Measurements from ENCODE around the gene SRGAP3. TPM values are rescaled to one million over a fixed set of nuclear protein-coding genes. Genes with fewer than 3 reads are reported as not detected.

SRGAP3 gene
- total RNA-seq, 1 experiment from 2014 or later, result 3.0 TPM

GRCh38 chr3:9146367-9147071 lies 102.9 kb downstream of the SRGAP3 start:
- no peak for DNase-seq (ENCODE audit: low read depth, low spot score)
- in situ Hi-C loops (cut with HindIII; ENCODE audit: low pct_unique_long_range_greater_than_20kb, low sequenced_read_pairs), result no loop called here

- no peak for DNase-seq (ENCODE audit: low read depth, low spot score)
- in situ Hi-C loops (cut with HindIII; ENCODE audit: low pct_unique_long_range_greater_than_20kb, low sequenced_read_pairs), result no loop called here
These were observed 106.3 kb downstream of the SRGAP3 start for GRCh38 chr3:9143184-9143583.

- in situ Hi-C loops (cut with HindIII; ENCODE audit: low pct_unique_long_range_greater_than_20kb, low sequenced_read_pairs), result no loop called here
- no peak for DNase-seq (ENCODE audit: low read depth, low spot score)
These were observed 107.1 kb downstream of the SRGAP3 start for GRCh38 chr3:9142362-9142761.

- in situ Hi-C loops (cut with HindIII; ENCODE audit: low pct_unique_long_range_greater_than_20kb, low sequenced_read_pairs), result no loop called here
- no peak for DNase-seq (ENCODE audit: low read depth, low spot score)
These were observed 107.5 kb downstream of the SRGAP3 start for GRCh38 chr3:9141928-9142289.

GRCh38 chr3:9139366-9139765 lies 110.1 kb downstream of the SRGAP3 start:
- in situ Hi-C loops (cut with HindIII; ENCODE audit: low pct_unique_long_range_greater_than_20kb, low sequenced_read_pairs), result no loop called here
- DNase-seq (ENCODE audit: low read depth, low spot score), result no peak

- in situ Hi-C loops (cut with HindIII; ENCODE audit: low pct_unique_long_range_greater_than_20kb, low sequenced_read_pairs), result no loop called here
- DNase-seq (ENCODE audit: low read depth, low spot score), result no peak
These were observed 111.8 kb downstream of the SRGAP3 start for GRCh38 chr3:9137676-9138075.

GRCh38 chr3:9136746-9137465 lies 112.5 kb downstream of the SRGAP3 start:
- DNase-seq (ENCODE audit: low read depth, low spot score), result no peak
- in situ Hi-C loops (cut with HindIII; ENCODE audit: low pct_unique_long_range_greater_than_20kb, low sequenced_read_pairs), result no loop called here

GRCh38 chr3:9135930-9136525 lies 113.4 kb downstream of the SRGAP3 start:
- in situ Hi-C loops (cut with HindIII; ENCODE audit: low pct_unique_long_range_greater_than_20kb, low sequenced_read_pairs), result no loop called here

GRCh38 chr3:9135526-9135925 lies 113.9 kb downstream of the SRGAP3 start:
- no peak for DNase-seq (ENCODE audit: low read depth, low spot score)
- in situ Hi-C loops (cut with HindIII; ENCODE audit: low pct_unique_long_range_greater_than_20kb, low sequenced_read_pairs), result no loop called here

More at GRCh38 chr3:9135930-9136525, 113.4 kb downstream of the SRGAP3 start:
- DNase-seq (ENCODE audit: low read depth, low spot score), result no peak

- no peak for DNase-seq (ENCODE audit: low read depth, low spot score)
- in situ Hi-C loops (cut with HindIII; ENCODE audit: low pct_unique_long_range_greater_than_20kb, low sequenced_read_pairs), result no loop called here
These were observed 115.8 kb downstream of the SRGAP3 start for GRCh38 chr3:9133656-9134055.

- in situ Hi-C loops (cut with HindIII; ENCODE audit: low pct_unique_long_range_greater_than_20kb, low sequenced_read_pairs), result no loop called here
- DNase-seq (ENCODE audit: low read depth, low spot score), result no peak
These were observed 118.8 kb downstream of the SRGAP3 start for GRCh38 chr3:9130345-9131305.

- DNase-seq (ENCODE audit: low read depth, low spot score), result no peak
- in situ Hi-C loops (cut with HindIII; ENCODE audit: low pct_unique_long_range_greater_than_20kb, low sequenced_read_pairs), result no loop called here
These were observed 120.1 kb downstream of the SRGAP3 start for GRCh38 chr3:9129365-9129764.

GRCh38 chr3:9125278-9125951 lies 124.0 kb downstream of the SRGAP3 start:
- in situ Hi-C loops (cut with HindIII; ENCODE audit: low pct_unique_long_range_greater_than_20kb, low sequenced_read_pairs), result no loop called here
- DNase-seq (ENCODE audit: low read depth, low spot score), result no peak

GRCh38 chr3:9124730-9125129 lies 124.7 kb downstream of the SRGAP3 start:
- DNase-seq (ENCODE audit: low read depth, low spot score), result no peak
- in situ Hi-C loops (cut with HindIII; ENCODE audit: low pct_unique_long_range_greater_than_20kb, low sequenced_read_pairs), result no loop called here

- in situ Hi-C loops (cut with HindIII; ENCODE audit: low pct_unique_long_range_greater_than_20kb, low sequenced_read_pairs), result no loop called here
- no peak for DNase-seq (ENCODE audit: low read depth, low spot score)
These were observed 125.6 kb downstream of the SRGAP3 start for GRCh38 chr3:9123840-9124239.

GRCh38 chr3:9122732-9123364 lies 126.6 kb downstream of the SRGAP3 start:
- no peak for DNase-seq (ENCODE audit: low read depth, low spot score)
- in situ Hi-C loops (cut with HindIII; ENCODE audit: low pct_unique_long_range_greater_than_20kb, low sequenced_read_pairs), result no loop called here

Data from SK-MEL-5 (cell line).